HUES48 (cell line): Measurements from ENCODE around the gene FRMPD2.
"Not testable (repeated sequence)": the region's sequence is repeated elsewhere in the genome, so short reads cannot be mapped to it uniquely, and the experiment has no call there.

Experiments used
- H3K27ac ChIP-seq: one replicate; pipeline ENCODE4 v1.7.0; 2013; ENCODE audit warnings: low read depth, low read length, inconsistent platforms
- H3K27me3 ChIP-seq: 2 replicates; pipeline ENCODE4 v1.6.1; 2013; ENCODE audit warnings: mild to moderate bottlenecking, low read length; ENCODE audit not compliant: control insufficient read depth, insufficient read depth
- H3K36me3 ChIP-seq: 2 replicates; pipeline ENCODE4 v1.6.1; 2013; ENCODE audit warnings: low read length; ENCODE audit not compliant: control insufficient read depth, insufficient read depth
- H3K4me1 ChIP-seq: 2 replicates; pipeline ENCODE4 v1.6.1; 2013; ENCODE audit warnings: mild to moderate bottlenecking, low read length; ENCODE audit not compliant: control insufficient read depth, insufficient read depth
- H3K4me3 ChIP-seq: 2 replicates; pipeline ENCODE4 v1.5.1; 2013; ENCODE audit warnings: mild to moderate bottlenecking, low read depth, low read length
- H3K9ac ChIP-seq: 2 replicates; pipeline ENCODE4 v1.6.1; 2013; ENCODE audit warnings: mild to moderate bottlenecking, low read depth, low read length, moderate library complexity
- H3K9me3 ChIP-seq: 2 replicates; pipeline ENCODE4 v1.6.1; 2013; ENCODE audit warnings: low read length; ENCODE audit not compliant: control insufficient read depth, insufficient read depth

Gene FRMPD2

DNA sequence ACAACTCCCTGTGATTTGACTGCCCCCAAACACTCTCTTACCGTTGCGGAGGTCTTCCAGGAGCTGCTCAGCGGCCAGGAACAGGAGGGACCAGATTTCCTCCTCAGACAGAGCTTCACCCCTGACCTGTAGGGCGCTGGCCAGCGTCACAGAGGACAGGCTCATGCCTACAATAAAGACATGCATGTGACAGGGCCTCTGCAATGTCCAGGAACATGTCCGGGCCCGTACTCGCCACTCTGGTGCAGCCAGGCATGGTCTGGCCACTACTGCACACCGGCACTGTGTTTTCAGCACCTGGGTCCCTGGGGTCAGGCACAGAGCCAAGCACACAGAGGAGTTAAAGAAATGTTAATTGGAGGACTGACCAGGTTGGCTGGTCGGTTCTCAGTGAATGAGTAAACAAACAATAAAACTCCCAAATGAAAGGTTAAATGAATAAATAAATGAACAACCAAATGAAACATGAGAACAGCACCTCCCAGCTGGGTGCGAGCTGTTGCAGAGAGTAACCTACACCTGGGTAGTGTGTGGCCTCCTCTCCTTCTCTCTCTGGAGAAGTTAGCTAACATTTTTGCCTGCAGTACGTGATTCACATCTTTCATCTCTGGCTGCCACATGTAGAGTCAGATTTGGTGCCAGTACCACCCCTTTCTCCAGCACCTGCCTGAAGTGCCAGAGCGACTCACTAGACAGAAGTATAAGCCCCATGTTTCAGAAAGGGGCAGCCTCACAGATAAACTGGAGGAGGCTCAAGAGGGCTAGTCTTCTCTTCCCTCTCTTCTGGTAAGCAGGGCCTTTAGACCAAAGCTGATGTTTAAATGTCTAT, 22.8 kb downstream of the FRMPD2 start:
- H3K4me3 ChIP-seq: no peak overlapping the region
- H3K27ac ChIP-seq: no peak overlapping the region
- no peaks in the 10 kb centered on the region for H3K9me3 ChIP-seq
- no peak overlapping the region for H3K9ac ChIP-seq
- H3K36me3 ChIP-seq: no peaks in the 10 kb centered on the region
- H3K27me3 ChIP-seq: no peaks in the 10 kb centered on the region; the same call in 1 of the 2 replicates
- H3K4me1 ChIP-seq: peaks cover 14% of the 10 kb centered on the region

DNA sequence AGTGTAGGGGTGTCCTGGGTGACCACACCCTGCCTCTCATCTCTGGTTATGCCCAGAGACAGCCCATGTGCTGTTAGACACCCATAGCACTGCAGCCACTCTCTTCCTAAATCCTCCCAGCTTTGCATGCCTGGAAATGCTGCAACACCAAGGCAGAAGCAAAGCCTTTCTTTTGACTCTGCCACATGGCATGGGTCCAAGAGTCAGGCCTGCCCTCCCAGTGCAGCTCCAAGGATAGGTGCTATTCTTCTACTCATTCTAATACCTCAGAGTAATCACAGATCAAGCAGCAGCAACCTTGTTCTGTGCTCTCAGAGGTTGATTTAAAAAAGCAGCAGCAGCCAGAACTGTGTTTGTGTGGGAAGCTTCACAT, 23.4 kb downstream of the FRMPD2 start:
- H3K27ac ChIP-seq: no peak overlapping the region
- H3K9ac ChIP-seq: no peak overlapping the region
- H3K36me3 ChIP-seq: no peaks in the 10 kb centered on the region
- no peaks in the 10 kb centered on the region for H3K9me3 ChIP-seq
- H3K4me3 ChIP-seq: no peak overlapping the region
- H3K4me1 ChIP-seq: peaks cover 14% of the 10 kb centered on the region
- H3K27me3 ChIP-seq: no peaks in the 10 kb centered on the region; the same call in 1 of the 2 replicates

- no peak overlapping the region for H3K27ac ChIP-seq
- H3K27me3 ChIP-seq: no peaks in the 10 kb centered on the region; the same call in 1 of the 2 replicates
- peaks cover 14% of the 10 kb centered on the region for H3K4me1 ChIP-seq
- no peaks in the 10 kb centered on the region for H3K9me3 ChIP-seq
- no peak overlapping the region for H3K4me3 ChIP-seq
- H3K9ac ChIP-seq: no peak overlapping the region
- H3K36me3 ChIP-seq: no peaks in the 10 kb centered on the region
These were observed 24.6 kb downstream of the FRMPD2 start for GRCh38 chr10:48249763-48250351.

DNA sequence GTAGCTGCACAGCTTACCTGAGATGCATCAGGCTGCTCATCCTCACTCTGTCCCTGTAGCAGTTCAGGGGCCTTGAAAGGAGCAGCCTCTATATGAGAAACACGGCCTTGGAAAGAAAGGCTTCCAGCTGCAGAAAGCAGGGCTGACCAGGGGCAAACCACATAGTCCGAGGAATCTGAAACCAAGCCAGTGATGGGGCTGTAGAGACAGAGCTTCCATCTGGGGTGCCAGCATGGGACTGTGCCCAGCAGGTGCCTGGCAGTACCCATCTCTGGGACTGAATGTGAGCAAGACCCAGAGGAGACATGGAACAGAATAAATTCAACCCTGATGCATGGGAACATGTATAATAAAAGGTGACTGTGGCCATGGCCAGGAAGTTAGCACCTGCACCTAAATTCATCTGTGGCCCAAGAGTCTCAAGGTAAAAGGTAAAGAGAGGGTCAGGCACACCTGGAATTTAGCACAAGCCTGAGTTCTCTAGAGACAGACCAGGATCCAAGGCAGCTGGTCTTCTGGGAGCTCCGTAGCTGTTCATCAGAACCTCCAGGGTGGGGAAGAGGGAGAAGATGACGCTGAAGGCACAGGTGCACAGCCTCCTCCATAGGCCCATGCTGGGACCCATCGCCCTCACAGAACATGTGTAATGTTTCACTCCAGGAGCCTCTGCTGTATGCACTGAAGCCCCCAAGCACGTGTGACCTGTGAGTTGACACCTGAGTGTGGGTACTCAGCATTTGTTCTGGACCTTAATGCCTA, 25.3 kb downstream of the FRMPD2 start:
- Histone ChIP-seq H3K27me3 (no peaks in the 10 kb centered on the region; the same call in 1 of the 2 replicates), H3K9ac (no peak overlapping the region), H3K27ac (no peak overlapping the region), H3K4me3 (no peak overlapping the region), H3K9me3 (no peaks in the 10 kb centered on the region), H3K36me3 (no peaks in the 10 kb centered on the region), H3K4me1 (peaks cover 14% of the 10 kb centered on the region)

DNA sequence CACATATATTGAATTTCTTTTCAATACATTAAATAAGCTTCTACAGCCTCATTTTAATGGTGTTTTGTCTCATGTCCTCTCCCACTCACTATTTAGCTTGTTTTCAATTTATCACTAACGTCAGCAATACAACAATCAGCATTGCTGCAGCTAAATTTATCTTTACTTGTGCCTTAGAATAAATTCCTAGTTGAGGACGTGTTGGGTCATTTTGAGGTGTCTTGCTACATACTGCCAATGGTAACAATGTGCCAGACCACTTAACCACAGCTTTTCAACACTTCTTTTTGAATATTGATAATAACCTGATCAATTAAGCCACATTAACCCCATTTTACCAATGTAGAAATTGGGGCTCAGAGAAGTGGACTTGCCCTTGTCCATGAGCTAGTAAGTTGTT, 26.0 kb downstream of the FRMPD2 start:
- H3K4me1 ChIP-seq: peaks cover 19% of the 10 kb centered on the region
- no peak overlapping the region for H3K4me3 ChIP-seq
- H3K36me3 ChIP-seq: no peaks in the 10 kb centered on the region
- no peak overlapping the region for H3K27ac ChIP-seq
- H3K9me3 ChIP-seq: no peaks in the 10 kb centered on the region
- H3K9ac ChIP-seq: no peak overlapping the region
- H3K27me3 ChIP-seq: no peaks in the 10 kb centered on the region; the same call in 1 of the 2 replicates

- no peaks in the 10 kb centered on the region for H3K36me3 ChIP-seq
- no peak overlapping the region for H3K27ac ChIP-seq
- H3K9me3 ChIP-seq: no peaks in the 10 kb centered on the region
- no peak overlapping the region for H3K9ac ChIP-seq
- no peak overlapping the region for H3K4me3 ChIP-seq
- H3K4me1 ChIP-seq: peaks cover 19% of the 10 kb centered on the region
- H3K27me3 ChIP-seq: no peaks in the 10 kb centered on the region; the same call in 1 of the 2 replicates
These were observed 26.8 kb downstream of the FRMPD2 start for GRCh38 chr10:48247680-48248079.

GRCh38 chr10:48246501-48246900, 28.0 kb downstream of the FRMPD2 start:
- H3K9me3 ChIP-seq: no peaks in the 10 kb centered on the region
- H3K27ac ChIP-seq: no peak overlapping the region
- peaks cover 8% of the 10 kb centered on the region; the same call in 1 of the 2 replicates for H3K4me1 ChIP-seq
- H3K9ac ChIP-seq: no peak overlapping the region
- H3K36me3 ChIP-seq: no peaks in the 10 kb centered on the region
- H3K4me3 ChIP-seq: no peak overlapping the region
- H3K27me3 ChIP-seq: no peaks in the 10 kb centered on the region; the same call in 1 of the 2 replicates

DNA sequence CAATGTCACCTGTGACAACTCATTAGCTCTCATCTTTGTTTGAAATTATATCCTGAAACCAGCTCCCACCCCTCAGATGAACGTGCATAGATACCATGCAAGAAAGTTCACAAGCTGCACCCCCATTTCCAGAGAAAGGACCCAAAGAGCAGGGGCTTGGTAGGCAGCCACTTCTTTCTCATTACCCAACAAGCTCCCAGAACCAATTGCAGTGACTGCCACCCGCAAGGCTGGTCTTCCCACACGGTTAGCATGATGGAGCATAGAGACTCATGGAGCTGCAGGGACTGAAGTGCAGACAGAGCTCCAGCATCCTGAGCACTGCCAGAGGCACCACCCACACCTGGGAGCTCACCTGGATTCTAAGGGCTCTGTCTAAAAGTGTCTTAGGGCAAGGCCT, 28.5 kb downstream of the FRMPD2 start:
- Histone ChIP-seq H3K27ac (no peak overlapping the region), H3K36me3 (no peaks in the 10 kb centered on the region), H3K4me3 (no peak overlapping the region), H3K4me1 (peaks cover 4% of the 10 kb centered on the region; the same call in 1 of the 2 replicates), H3K27me3 (no peaks in the 10 kb centered on the region; the same call in 1 of the 2 replicates), H3K9me3 (no peaks in the 10 kb centered on the region), H3K9ac (no peak overlapping the region)

GRCh38 chr10:48243921-48244320, 30.6 kb downstream of the FRMPD2 start:
- not testable (repeated sequence) for H3K27ac ChIP-seq, H3K36me3 ChIP-seq, H3K9me3 ChIP-seq, H3K27me3 ChIP-seq, H3K9ac ChIP-seq, H3K4me3 ChIP-seq, H3K4me1 ChIP-seq

DNA sequence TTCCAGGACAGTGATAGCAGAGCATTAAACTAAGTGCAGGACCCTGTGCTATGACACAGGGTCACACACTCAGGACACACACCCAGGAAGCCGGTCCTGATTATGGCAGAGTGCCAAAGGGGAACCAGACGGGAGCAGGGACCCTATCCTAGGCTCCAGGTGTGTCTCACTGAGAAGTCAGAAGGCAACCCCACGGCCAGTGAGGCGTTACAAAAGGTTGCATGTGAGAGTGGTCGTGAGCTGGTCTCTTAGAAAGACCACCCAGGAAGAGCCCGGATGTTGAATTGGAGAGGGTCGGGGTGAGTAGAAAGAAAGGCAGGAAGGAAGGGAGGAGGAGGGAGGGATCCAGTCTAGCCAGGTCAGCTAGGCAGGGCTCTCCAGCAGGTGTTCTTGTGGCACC, 31.0 kb downstream of the FRMPD2 start:
- no peaks in the 10 kb centered on the region for H3K9me3 ChIP-seq
- no peak overlapping the region for H3K9ac ChIP-seq
- peaks cover 4% of the 10 kb centered on the region; the same call in 1 of the 2 replicates for H3K4me1 ChIP-seq
- no peak overlapping the region for H3K27ac ChIP-seq
- no peaks in the 10 kb centered on the region; the same call in 1 of the 2 replicates for H3K27me3 ChIP-seq
- no peaks in the 10 kb centered on the region for H3K36me3 ChIP-seq
- no peak overlapping the region for H3K4me3 ChIP-seq
